Measurements from ENCODE around the gene SLIT1.
A peak's percentile ranks its signal among the peaks of the same experiment; 100 is the strongest.
"Not testable (repeated sequence)": the region's sequence is repeated elsewhere in the genome, so short reads cannot be mapped to it uniquely, and the experiment has no call there.

SLIT1 gene

DNA sequence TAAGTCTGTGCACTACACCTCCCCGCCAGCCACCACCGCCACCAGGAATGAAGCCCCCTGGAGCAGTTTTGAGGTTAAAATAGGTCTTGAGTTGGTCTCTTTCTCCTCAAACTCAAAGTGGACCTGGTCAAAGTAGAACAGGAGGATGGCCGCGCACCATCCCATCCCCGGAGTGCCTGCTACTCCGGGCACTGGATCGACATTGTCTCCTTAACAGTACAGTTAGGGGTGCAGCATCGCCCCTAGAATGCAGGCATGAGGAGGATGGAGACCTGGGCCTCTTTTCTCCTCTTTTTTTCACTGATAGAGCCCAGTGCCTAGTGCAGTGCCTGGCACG lies 145.5 kb downstream of the SLIT1 start:
- TF ChIP-seq, protein P1, sequence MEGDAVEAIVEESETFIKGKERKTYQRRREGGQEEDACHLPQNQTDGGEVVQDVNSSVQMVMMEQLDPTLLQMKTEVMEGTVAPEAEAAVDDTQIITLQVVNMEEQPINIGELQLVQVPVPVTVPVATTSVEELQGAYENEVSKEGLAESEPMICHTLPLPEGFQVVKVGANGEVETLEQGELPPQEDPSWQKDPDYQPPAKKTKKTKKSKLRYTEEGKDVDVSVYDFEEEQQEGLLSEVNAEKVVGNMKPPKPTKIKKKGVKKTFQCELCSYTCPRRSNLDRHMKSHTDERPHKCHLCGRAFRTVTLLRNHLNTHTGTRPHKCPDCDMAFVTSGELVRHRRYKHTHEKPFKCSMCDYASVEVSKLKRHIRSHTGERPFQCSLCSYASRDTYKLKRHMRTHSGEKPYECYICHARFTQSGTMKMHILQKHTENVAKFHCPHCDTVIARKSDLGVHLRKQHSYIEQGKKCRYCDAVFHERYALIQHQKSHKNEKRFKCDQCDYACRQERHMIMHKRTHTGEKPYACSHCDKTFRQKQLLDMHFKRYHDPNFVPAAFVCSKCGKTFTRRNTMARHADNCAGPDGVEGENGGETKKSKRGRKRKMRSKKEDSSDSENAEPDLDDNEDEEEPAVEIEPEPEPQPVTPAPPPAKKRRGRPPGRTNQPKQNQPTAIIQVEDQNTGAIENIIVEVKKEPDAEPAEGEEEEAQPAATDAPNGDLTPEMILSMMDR (IDR thresholded peaks at IDR 0.05; ENCODE audit: insufficient read depth, low read depth, low read length, missing control alignments) = no peak
- H3K4me3 ChIP-seq (ENCODE audit: low read depth, low read length) = no peak overlapping the region
- no peak for DNase-seq (ENCODE audit: low read depth)

DNA sequence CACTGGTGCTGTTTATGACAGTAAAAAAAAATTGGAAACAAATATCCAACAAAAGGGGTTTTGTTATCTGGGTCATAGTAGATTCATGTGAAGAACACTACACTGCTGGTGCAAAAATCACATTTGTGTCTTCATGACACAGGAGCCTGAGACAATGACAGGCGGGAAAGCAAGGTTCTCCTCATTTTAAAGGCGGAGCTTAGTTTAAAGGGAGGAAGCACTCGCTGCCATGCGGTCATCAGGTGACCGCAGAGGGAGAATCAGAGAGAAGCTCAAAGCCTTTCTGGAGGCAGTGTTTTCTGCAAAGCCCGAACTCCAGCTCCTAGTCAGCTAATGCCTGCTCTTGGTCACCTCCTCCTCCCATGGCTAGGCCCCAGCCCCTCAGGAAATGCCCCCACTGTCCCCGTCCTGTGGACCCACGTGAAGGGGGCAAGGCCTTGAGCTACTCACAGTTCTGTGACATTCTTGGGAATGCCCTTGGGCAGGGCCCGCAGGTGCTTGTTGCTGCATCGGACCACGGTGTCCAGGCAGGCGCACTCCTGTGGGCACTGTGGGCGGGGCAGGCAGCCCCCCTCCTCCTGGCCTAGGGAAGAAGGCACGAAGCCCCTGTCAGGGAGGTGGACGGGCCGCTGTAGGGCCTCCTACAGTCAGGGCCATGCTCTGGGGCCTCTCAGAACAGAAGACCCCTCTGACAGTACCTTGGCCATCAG lies 146.1 kb downstream of the SLIT1 start:
- TF ChIP-seq, protein P1 (IDR thresholded peaks at IDR 0.05; ENCODE audit: insufficient read depth, low read depth, low read length, missing control alignments) = no peak
- no peak overlapping the region for H3K4me3 ChIP-seq (ENCODE audit: low read depth, low read length)
- no peak for DNase-seq (ENCODE audit: low read depth)

DNA sequence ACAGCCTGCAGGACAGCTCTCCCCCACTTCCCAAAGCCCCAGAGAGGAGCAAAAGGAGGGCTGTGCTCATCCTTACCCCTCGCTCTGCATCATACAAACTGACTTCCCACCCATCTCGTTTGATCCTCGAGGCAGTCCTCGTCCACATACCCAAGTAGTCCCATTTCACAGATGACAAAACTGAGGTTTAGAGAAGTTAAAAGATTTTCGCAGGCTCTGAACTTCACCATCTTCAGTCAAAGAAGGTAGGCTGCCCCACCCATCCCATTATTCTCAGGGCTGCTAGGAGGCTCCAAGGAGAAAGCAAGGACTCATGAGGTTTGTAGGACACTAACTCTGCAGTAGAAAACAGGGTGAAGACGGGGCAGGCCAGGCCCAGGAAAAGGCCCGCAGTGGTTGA lies 147.1 kb downstream of the SLIT1 start:
- no peak for DNase-seq (ENCODE audit: low read depth)
- TF ChIP-seq, protein P1 (IDR thresholded peaks at IDR 0.05; ENCODE audit: insufficient read depth, low read depth, low read length, missing control alignments) = no peak
- H3K4me3 ChIP-seq (ENCODE audit: low read depth, low read length) = no peak overlapping the region

DNA sequence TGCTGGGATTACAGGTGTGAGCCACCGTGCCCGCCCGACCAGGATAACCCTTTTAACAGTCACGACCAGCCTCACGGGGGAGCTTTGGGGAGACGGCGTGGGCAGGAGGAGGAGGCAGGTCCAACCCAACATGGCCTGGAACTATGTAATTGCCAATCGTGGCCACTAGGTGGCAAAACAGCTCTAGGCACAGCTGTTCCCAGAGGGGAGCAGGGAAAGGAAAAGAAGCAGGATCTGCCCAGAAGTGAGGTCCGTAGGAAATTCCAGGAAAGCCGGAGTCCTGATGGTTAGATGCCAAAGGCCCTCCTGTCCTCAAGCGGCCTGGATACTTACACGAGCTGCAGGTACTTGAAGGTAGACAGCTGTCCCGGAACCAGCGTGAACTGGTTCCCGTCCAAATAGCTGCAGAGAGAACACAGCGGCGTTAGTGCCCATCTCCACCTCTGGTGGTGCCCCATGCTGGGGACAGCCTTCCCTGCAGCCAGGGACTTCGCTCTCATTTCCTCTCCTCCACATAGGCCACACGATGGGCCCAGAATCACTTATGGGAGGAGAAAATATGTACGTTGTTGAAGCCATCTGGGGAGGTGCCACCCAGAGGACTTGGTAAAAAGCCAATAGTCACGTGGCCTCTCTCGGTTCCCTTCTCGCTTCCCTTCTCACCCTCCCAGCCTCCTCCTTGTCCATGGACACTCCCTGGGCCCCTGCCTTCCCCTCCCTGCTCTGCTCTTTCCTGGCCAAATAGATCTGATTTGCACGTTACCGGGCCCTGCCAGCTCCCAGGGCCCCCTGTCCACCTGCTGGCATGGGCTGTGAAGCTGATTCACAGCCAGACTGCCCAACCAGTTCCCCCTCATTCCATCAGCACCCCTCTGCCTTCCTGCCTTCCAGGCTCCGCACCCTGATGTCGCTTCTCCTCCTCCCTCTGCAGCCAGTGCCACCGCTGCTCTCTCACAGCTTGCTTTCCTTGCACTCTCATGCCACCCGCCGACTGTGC lies 148.1 kb downstream of the SLIT1 start:
- peak; percentile 81 for DNase-seq (ENCODE audit: low read depth)
- TF ChIP-seq, protein P1 (IDR thresholded peaks at IDR 0.05; ENCODE audit: insufficient read depth, low read depth, low read length, missing control alignments) = peak; percentile 91
- H3K4me3 ChIP-seq (ENCODE audit: low read depth, low read length) = peak overlapping the region; percentile 50

DNA sequence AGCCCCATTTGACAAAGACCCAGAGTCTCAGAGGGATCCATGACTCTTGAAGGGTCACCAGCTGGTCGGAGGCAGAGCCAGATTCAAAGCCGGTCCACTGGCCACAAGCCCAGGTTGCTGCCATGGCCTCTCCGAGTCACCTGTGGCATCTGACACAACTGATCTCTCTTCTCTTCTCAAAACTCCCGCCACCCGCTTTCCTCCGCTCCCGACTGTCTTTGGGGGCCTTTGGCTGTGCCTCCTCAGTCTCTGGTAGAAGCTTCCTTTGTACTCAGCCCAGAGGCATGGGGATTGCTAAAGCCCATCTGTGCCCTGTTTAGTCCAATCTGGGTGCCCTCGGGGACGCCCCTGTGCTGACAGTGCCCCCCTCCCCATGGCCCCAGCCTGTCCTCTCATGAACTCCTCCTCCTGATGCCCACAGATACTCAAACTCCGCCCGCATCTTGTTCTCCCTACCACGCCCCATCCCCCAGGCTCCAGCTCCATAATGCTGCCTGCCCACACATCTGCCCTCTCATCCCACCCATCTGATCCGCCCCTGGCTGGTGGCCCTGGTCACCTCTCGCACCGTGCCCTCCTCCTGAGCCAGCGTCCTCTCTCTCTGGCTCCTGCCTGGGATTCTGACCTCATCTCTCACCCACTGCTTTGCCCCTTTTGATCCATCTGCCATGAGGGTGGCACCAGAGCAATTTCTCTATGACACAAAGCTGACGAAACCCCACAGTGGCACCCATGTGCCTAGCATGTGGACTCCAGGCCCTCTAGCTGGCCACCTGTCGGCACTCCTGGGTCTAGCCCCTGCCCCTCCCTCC lies 150.6 kb downstream of the SLIT1 start:
- TF ChIP-seq, protein P1 (IDR thresholded peaks at IDR 0.05; ENCODE audit: insufficient read depth, low read depth, low read length, missing control alignments) = no peak
- no peak overlapping the region for H3K4me3 ChIP-seq (ENCODE audit: low read depth, low read length)
- DNase-seq (ENCODE audit: low read depth) = no peak

DNA sequence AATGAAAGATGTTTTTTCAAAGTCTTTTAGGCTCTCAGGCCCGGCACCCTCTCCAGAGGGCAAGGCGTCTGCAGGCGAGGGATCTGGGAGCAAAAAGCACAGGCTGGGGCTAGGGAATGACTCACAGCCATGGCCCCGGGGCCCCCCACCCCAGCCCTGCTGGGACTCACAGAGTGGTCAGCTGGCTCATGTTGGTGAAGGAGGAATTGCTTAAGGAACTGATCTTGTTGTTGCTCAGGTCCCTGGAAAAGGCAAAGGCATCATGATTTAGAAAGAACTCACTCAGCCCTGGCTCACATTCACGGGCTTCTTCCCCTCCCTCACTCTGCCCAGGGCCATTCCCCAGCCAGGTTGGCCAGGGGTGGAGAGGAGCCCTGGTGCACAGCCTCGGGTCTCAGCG lies 151.5 kb downstream of the SLIT1 start:
- DNase-seq (ENCODE audit: low read depth) = no peak
- no peak overlapping the region for H3K4me3 ChIP-seq (ENCODE audit: low read depth, low read length)
- TF ChIP-seq, protein P1 (IDR thresholded peaks at IDR 0.05; ENCODE audit: insufficient read depth, low read depth, low read length, missing control alignments) = no peak

- not testable (repeated sequence) for DNase-seq (ENCODE audit: low read depth); H3K4me3 ChIP-seq (ENCODE audit: low read depth, low read length)
These were observed 151.9 kb downstream of the SLIT1 start for GRCh38 chr10:97033841-97034240.

Data from GM12865 (cell line).